Activated T-cell treated with anti-CD3 and anti-CD28 coated beads for 48 hours (primary cell): ENCODE results near the gene KCP.

ENCODE experiments used
- DNase-seq: peaks from one replicate; pipeline ENCODE4 v3.0.0-alpha.2; 2020; ENCODE audit warnings: low read depth

KCP gene

GRCh38 chr7:128858380-128859231 is 51.9 kb downstream of the KCP start:
- DNase-seq, result no peak

- DNase-seq, result no peak
These were observed 54.3 kb downstream of the KCP start for GRCh38 chr7:128856001-128856718.

DNA sequence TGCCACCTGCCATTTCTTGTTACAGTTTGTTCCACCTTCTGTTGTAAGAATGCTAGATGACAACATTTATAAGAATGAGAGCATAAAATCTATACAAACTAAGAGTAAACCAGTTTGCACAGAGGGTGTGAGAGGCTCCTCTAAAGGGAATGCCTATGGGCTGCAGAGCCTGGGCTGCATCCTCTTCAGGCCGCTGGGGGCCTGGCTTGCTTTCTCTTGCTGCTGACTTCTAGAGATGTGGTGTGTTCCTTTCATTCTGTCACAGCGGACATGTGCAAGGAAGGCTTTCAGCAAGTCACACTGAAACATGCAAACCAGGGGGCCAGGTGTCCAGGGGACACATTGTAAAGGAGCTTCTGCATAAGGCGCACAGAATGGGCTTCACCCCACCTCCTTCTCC is 55.0 kb downstream of the KCP start:
- DNase-seq, result no peak

- DNase-seq, result no peak
These were observed 56.1 kb downstream of the KCP start for GRCh38 chr7:128854396-128854795.

DNA sequence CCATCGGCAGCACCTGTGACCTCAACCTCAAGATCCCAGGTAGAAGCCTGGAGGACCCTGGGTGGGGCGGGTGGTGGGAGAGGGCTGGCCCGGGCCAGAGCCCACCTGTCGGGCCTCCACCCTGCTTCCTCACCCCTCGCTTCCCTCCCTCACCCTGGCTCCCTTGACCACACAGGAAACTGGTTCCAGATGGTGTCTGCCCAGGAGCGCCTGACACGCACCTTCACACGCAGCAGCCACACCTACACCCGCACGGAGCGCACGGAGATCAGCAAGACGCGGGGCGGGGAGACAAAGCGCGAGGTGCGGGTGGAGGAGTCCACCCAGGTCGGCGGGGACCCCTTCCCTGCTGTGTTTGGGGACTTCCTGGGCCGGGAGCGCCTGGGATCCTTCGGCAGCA is 56.7 kb downstream of the KCP start:
- DNase-seq, result no peak

DNA sequence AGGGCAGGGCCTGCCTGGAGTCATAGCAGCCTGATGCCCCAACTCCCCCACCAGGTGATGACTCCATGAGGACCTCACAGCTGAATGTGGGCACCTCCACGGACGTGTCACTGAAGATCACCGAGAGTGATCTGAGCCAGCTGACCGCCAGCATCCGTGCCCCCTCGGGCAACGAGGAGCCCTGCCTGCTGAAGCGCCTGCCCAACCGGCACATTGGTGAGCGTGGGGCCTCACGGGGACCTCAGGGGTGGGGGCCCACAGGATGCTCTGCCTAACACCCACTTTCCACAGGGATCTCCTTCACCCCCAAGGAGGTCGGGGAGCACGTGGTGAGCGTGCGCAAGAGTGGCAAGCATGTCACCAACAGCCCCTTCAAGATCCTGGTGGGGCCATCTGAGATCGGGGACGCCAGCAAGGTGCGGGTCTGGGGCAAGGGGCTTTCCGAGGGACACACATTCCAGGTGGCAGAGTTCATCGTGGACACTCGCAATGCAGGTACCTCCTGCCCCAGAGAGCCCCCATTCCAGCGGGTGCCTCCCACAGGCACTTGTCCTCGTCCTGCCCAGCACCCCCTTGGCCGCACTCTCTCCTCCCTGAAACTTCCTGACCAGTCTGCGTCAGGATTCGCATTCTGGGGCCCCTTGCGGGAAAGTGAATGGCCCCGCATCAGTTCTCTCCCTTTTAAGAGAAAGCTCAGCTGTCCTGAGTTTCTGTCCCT is 57.8 kb downstream of the KCP start:
- DNase-seq, result no peak

GRCh38 chr7:128849804-128850490 is 60.6 kb downstream of the KCP start:
- no peak for DNase-seq

- DNase-seq, result no peak
These were observed 61.4 kb downstream of the KCP start for GRCh38 chr7:128849156-128849515.

- no peak for DNase-seq
These were observed 62.0 kb downstream of the KCP start for GRCh38 chr7:128848289-128849155.

GRCh38 chr7:128847721-128848211 is 62.7 kb downstream of the KCP start:
- DNase-seq, result no peak

GRCh38 chr7:128846781-128847444 is 63.6 kb downstream of the KCP start:
- no peak for DNase-seq

- no peak for DNase-seq
These were observed 64.5 kb downstream of the KCP start for GRCh38 chr7:128845987-128846386.

GRCh38 chr7:128845475-128845874 is 65.0 kb downstream of the KCP start:
- DNase-seq, result no peak

DNA sequence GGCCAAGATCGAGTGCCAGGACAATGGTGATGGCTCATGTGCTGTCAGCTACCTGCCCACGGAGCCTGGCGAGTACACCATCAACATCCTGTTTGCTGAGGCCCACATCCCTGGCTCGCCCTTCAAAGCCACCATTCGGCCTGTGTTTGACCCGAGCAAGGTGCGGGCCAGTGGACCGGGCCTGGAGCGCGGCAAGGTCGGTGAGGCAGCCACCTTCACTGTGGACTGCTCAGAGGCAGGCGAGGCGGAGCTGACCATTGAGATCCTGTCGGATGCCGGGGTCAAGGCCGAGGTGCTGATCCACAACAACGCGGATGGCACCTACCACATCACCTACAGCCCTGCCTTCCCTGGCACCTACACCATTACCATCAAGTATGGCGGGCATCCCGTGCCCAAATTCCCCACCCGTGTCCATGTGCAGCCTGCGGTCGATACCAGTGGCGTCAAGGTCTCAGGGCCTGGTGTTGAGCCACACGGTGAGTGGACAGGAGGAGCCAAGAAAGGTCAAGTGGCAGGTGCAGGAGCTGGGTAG is 65.7 kb downstream of the KCP start:
- no peak for DNase-seq

DNA sequence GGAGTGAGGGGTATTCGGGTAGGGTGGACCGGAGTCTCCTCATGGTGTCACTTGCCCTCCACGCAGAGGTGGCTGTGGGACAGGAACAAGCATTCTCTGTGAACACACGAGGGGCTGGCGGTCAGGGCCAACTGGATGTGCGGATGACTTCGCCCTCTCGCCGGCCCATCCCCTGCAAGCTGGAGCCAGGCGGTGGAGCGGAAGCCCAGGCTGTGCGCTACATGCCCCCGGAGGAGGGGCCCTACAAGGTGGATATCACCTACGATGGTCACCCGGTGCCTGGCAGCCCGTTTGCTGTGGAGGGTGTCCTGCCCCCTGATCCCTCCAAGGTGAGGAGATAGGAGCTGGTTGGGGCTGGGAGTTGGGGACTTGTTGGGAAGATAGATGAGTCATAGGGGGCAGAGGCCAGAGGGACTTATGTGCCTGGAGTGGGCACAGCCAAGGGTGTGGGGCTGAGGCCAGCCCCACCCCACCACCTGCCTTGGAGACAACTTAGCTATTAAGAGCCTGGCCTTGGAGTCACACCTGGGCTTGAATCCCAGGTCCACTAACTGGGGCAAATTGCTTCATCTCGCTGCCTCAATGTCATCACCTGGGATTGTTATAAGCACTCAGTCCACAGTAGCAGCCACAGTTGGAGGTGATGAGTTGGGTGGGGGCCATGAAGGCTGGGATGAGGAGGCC is 66.4 kb downstream of the KCP start:
- no peak for DNase-seq

- no peak for DNase-seq
These were observed 67.6 kb downstream of the KCP start for GRCh38 chr7:128842674-128843641.

GRCh38 chr7:128841921-128842673 is 68.4 kb downstream of the KCP start:
- DNase-seq, result peak; percentile 63
